ENCODE measurements around the gene RABL3.
A peak's percentile ranks its signal among the peaks of the same experiment; 100 is the strongest.
"Not testable (repeated sequence)": the region's sequence is repeated elsewhere in the genome, so short reads cannot be mapped to it uniquely, and the experiment has no call there.

The RABL3 gene, protein sequence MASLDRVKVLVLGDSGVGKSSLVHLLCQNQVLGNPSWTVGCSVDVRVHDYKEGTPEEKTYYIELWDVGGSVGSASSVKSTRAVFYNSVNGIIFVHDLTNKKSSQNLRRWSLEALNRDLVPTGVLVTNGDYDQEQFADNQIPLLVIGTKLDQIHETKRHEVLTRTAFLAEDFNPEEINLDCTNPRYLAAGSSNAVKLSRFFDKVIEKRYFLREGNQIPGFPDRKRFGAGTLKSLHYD

DNA sequence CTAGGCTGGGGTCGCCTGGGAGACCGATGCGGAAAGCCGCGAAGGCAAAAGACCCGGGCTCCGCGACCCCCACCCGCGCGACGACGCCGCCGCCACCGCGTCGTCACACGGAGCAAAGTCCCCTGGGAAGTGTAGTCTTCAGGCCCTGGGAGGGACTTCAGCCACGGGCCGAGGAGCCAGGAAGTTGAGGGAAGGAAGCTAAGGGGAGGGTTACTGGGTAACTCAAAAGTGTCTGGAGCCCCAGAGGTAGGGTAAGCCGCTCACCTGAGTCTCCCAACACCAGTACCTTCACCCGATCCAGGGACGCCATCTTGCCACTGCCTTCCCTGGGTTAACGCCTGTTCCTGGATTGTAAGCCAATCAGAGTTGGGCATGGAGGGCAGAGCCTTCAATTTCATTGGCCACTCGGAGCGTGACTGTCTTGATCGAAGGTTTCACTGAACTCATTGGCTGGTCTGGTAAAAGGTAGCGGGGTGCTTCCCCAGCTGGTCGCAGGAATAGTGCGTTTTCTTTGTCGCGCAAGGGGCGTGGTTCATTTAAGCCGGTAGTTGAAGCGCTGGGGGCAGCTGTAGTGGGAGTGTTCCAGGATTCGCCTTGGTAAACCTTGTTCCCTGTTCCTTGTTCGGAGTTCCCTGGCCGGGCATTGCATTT, at the start of gene RABL3, which contains the start of gene GTF2E1:
Gene RABL3 (minus strand): TSS at position 319 of the 651 bp plus-strand sequence. CDS start 9 bp downstream, at position 310.
Gene GTF2E1 (plus strand): TSS at position 547 of the 651 bp plus-strand sequence. CDS start 7,809 bp downstream, outside the sequence.
- H3K27ac ChIP-seq (ENCODE audit: low read length), result peak within 1 kb of the TSS; percentile 90
- peak within 1 kb of the TSS; percentile 99 for H3K4me2 ChIP-seq (ENCODE audit: low read length)
- peaks cover 12% of the 10 kb centered on the region for H3K36me3 ChIP-seq (replicated peaks; ENCODE audit: low read depth, low read length)
- H3K9me3 ChIP-seq (ENCODE audit: insufficient read depth, low read length), result no peaks in the 10 kb centered on the region
- H3K4me1 ChIP-seq (ENCODE audit: low read length), result peaks cover 15% of the 10 kb centered on the region
- peak within 1 kb of the TSS; percentile 95 for H3K4me3 ChIP-seq (ENCODE audit: low read length)
- no peaks in the 10 kb centered on the region for H3K27me3 ChIP-seq (ENCODE audit: low read depth, low read length)
- TF ChIP-seq, protein P1, sequence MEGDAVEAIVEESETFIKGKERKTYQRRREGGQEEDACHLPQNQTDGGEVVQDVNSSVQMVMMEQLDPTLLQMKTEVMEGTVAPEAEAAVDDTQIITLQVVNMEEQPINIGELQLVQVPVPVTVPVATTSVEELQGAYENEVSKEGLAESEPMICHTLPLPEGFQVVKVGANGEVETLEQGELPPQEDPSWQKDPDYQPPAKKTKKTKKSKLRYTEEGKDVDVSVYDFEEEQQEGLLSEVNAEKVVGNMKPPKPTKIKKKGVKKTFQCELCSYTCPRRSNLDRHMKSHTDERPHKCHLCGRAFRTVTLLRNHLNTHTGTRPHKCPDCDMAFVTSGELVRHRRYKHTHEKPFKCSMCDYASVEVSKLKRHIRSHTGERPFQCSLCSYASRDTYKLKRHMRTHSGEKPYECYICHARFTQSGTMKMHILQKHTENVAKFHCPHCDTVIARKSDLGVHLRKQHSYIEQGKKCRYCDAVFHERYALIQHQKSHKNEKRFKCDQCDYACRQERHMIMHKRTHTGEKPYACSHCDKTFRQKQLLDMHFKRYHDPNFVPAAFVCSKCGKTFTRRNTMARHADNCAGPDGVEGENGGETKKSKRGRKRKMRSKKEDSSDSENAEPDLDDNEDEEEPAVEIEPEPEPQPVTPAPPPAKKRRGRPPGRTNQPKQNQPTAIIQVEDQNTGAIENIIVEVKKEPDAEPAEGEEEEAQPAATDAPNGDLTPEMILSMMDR (IDR thresholded peaks at IDR 0.05; ENCODE audit: low read depth, low read length), result no peak
- TF ChIP-seq EZH2phosphoT487 (IDR thresholded peaks at IDR 0.05; ENCODE audit: low read depth), result no peak
- H4K20me1 ChIP-seq (ENCODE audit: insufficient read depth, low read length), result no peaks in the 10 kb centered on the region
- H3K9ac ChIP-seq (ENCODE audit: low read length), result peak within 1 kb of the TSS; percentile 88
- peaks cover 55% of the 10 kb centered on the region for H3K79me2 ChIP-seq (ENCODE audit: low read length)
- peak within 1 kb of the TSS; percentile 97 for H2AFZ ChIP-seq (ENCODE audit: low read depth, low read length)

DNA sequence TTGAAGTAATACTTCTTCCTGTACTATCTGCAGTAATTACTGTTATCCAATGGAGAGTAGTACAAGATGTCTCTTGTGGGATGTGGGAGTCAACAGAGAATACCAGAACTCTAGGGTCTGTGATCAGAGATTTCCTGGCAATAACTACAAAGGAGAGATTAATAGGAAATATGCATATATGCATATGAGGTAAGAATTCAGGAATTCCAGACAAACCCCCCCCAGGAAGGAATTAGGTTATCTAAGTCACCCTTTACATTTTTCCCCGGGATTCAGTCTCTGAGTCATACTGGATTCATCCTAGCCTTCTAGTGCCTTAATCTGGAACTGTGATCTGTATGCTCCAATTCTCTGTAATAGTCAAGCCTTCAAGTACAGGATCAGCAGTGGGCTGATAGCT, 49.6 kb upstream of the RABL3 start:
- TF ChIP-seq, protein P1 (IDR thresholded peaks at IDR 0.05; ENCODE audit: low read depth, low read length), result no peak
- TF ChIP-seq EZH2phosphoT487 (IDR thresholded peaks at IDR 0.05; ENCODE audit: low read depth), result no peak
- no peak overlapping the region for H3K27ac ChIP-seq (ENCODE audit: low read length)

DNA sequence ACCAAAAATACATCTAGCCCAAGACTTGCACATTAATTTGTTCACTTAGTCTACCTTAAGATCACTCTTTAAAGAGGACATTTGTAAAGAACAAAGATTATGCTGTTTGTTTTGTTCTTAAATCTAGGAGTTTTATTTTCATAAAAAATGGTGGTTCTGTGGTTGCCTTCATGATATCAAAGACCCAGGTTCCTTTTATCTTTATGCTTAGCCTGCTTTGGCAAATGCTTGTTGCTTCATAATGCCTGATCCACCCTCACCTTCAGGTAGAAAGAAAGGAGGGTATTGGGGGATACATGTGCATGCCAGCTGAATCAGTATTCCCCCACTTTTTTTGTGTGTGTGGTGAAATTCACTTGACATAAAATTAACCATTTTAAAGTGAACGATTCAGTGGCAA, 48.7 kb upstream of the RABL3 start:
- H3K36me3 ChIP-seq (replicated peaks; ENCODE audit: low read depth, low read length), result no peaks in the 10 kb centered on the region
- H3K27me3 ChIP-seq (ENCODE audit: low read depth, low read length), result no peaks in the 10 kb centered on the region
- no peak overlapping the region for H3K4me3 ChIP-seq (ENCODE audit: low read length)
- H3K79me2 ChIP-seq (ENCODE audit: low read length), result no peaks in the 10 kb centered on the region
- H3K9me3 ChIP-seq (ENCODE audit: insufficient read depth, low read length), result no peaks in the 10 kb centered on the region
- H2AFZ ChIP-seq (ENCODE audit: low read depth, low read length), result no peak overlapping the region
- H3K9ac ChIP-seq (ENCODE audit: low read length), result no peak overlapping the region
- H3K4me2 ChIP-seq (ENCODE audit: low read length), result no peak overlapping the region
- TF ChIP-seq, protein P1 (IDR thresholded peaks at IDR 0.05; ENCODE audit: low read depth, low read length), result no peak
- no peak overlapping the region for H3K27ac ChIP-seq (ENCODE audit: low read length)
- H3K4me1 ChIP-seq (ENCODE audit: low read length), result peaks cover 30% of the 10 kb centered on the region
- no peaks in the 10 kb centered on the region for H4K20me1 ChIP-seq (ENCODE audit: insufficient read depth, low read length)

More for the DNA sequence above, 49.6 kb upstream of the RABL3 start:
- Histone ChIP-seq H3K79me2 (ENCODE audit: low read length) (no peaks in the 10 kb centered on the region), H3K9me3 (ENCODE audit: insufficient read depth, low read length) (no peaks in the 10 kb centered on the region), H3K4me1 (ENCODE audit: low read length) (peaks cover 22% of the 10 kb centered on the region), H2AFZ (ENCODE audit: low read depth, low read length) (no peak overlapping the region), H4K20me1 (ENCODE audit: insufficient read depth, low read length) (no peaks in the 10 kb centered on the region), H3K36me3 (replicated peaks; ENCODE audit: low read depth, low read length) (no peaks in the 10 kb centered on the region), H3K4me2 (ENCODE audit: low read length) (no peak overlapping the region), H3K9ac (ENCODE audit: low read length) (no peak overlapping the region), H3K4me3 (ENCODE audit: low read length) (no peak overlapping the region), H3K27me3 (ENCODE audit: low read depth, low read length) (no peaks in the 10 kb centered on the region)

DNA sequence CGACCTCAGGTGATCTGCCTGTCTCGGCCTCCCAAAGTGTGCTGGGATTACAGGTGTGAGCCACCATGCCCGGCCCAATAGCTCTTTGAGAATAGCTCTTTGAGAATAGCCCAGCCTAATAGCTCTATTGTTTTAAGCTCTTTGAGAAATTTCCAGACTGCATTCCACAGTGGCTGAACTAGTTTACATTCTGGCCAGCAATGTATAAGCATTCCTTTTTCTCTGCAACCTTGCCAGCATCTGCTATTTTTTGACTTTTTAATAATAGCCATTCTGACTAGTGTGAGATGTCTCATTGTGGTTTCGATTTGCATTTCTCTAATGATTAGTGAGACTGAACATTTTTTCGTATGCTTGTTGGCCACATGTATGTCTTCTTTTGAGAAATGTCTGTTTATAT, 43.5 kb upstream of the RABL3 start:
- H3K4me1 ChIP-seq (ENCODE audit: low read length), result peaks cover 53% of the 10 kb centered on the region
- H3K79me2 ChIP-seq (ENCODE audit: low read length); H2AFZ ChIP-seq (ENCODE audit: low read depth, low read length); H3K9me3 ChIP-seq (ENCODE audit: insufficient read depth, low read length); H4K20me1 ChIP-seq (ENCODE audit: insufficient read depth, low read length); H3K9ac ChIP-seq (ENCODE audit: low read length); H3K36me3 ChIP-seq (replicated peaks; ENCODE audit: low read depth, low read length); H3K27me3 ChIP-seq (ENCODE audit: low read depth, low read length): not testable (repeated sequence)
- H3K4me2 ChIP-seq (ENCODE audit: low read length), result peak overlapping the region; percentile 50
- H3K4me3 ChIP-seq (ENCODE audit: low read length), result peak overlapping the region; percentile 41; the same call in 1 of the 2 replicates
- H3K27ac ChIP-seq (ENCODE audit: low read length), result peak overlapping the region; percentile 50

Measured in OCI-LY3 (cell line).